Kidney (tissue), 14 donors: ENCODE results near the gene ARID1B. TPM values are rescaled to one million over a fixed set of nuclear protein-coding genes. Genes with fewer than 3 reads are reported as not detected.

Experiments used
- DNase-seq, 5 donors: peaks; one replicate each; pipeline ENCODE4 v3.0.0-alpha.2; 2013 to 2020
- FAIRE-seq: peaks from 2 replicates; lab custom pipeline; 2012; peaks lifted over from hg19 to GRCh38; lab: Jason Lieb, UNC
- H3K27ac ChIP-seq, 2 donors: one replicate each; pipeline ENCODE4 v1.7.0; 2013; ENCODE audit warnings: low read depth in 2 of 2, low read length in 2 of 2, inconsistent platforms in 1 of 2
- H3K27me3 ChIP-seq: one replicate; pipeline ENCODE4 v1.7.1; 2013; ENCODE audit warnings: low read length, inconsistent platforms; ENCODE audit not compliant: control insufficient read depth, insufficient read depth
- H3K36me3 ChIP-seq, 3 donors: one replicate each; pipeline versions ENCODE4 v1.7.0 to v1.7.1; 2013; ENCODE audit warnings: low read length in 3 of 3, control low read depth in 1 of 3, inconsistent platforms in 1 of 3; ENCODE audit not compliant: insufficient read depth in 3 of 3, control insufficient read depth in 2 of 3
- H3K4me1 ChIP-seq, 3 donors: one replicate each; pipeline versions ENCODE4 v1.7.0 to v1.7.1; 2013; ENCODE audit warnings: low read length in 3 of 3, inconsistent platforms in 1 of 3, low read depth in 1 of 3; ENCODE audit not compliant: control insufficient read depth in 2 of 3, insufficient read depth in 2 of 3
- H3K4me3 ChIP-seq, 3 donors: one replicate each; pipeline versions ENCODE4 v1.7.0 to v1.8.1; 2013; ENCODE audit warnings: low read length in 3 of 3, control low read depth in 1 of 3, inconsistent platforms in 1 of 3
- H3K9ac ChIP-seq, 3 donors: one replicate each; pipeline versions ENCODE4 v1.7.0 to v1.7.1; 2013; ENCODE audit warnings: low read length in 3 of 3, control low read depth in 1 of 3, inconsistent platforms in 1 of 3
- H3K9me3 ChIP-seq, 3 donors: one replicate each; pipeline versions ENCODE4 v1.7.0 to v1.7.1; 2013; ENCODE audit warnings: low read length in 3 of 3, control low read depth in 1 of 3, inconsistent platforms in 1 of 3; ENCODE audit not compliant: control insufficient read depth in 2 of 3, insufficient read depth in 1 of 3
- intact Hi-C: fragments of 100-400 bp; cut with DNase I; formaldehyde crosslinking; loops from one replicate; pipeline ENCODE4 v1.11.1; 2022
- polyA plus RNA-seq: library from polyadenylated mRNA; stranded (reverse); fragments of 350-450 nt; fragmentation: Illumina TruSeq; extraction: RNeasy Lipid Tissue Mini Kit (QIAGEN cat#74804); gene quantifications from one replicate; pipeline ENCODE4 v1.2.3, GENCODE V29; 2014; ENCODE audit warnings: low read depth, low replicate concordance; ENCODE audit not compliant: insufficient read depth
- total RNA-seq: library from RNA; stranded (reverse); fragmentation: NEBNext Ultra II Directional; extraction: Animal tissue kit (Norgen Biotek cat#: 25700); gene quantifications from one replicate; pipeline ENCODE4 v1.2.1, GENCODE V29; 2021
- TF ChIP-seq, protein P1 (sequence below): IDR thresholded peaks from 3 replicates; pipeline ENCODE4 v1.5.1; 2012; ENCODE audit warnings: mild to moderate bottlenecking, moderate library complexity, borderline replicate concordance; ENCODE audit not compliant: insufficient read depth; ENCODE audit errors: extremely low read depth
- donor health status: control.
- donor health status: control.
- donor health status: control.
- donor health status: control.
- donor health status: control.
- donor health status: DM: yes; HTN: yes; CAD: no.
- donor health status: Normal renal cell carcinoma (clear cell type).

The ARID1B gene
- total and polyA plus RNA-seq, 2 donors from 2014 or later, result 16.4 to 110 TPM

DNA sequence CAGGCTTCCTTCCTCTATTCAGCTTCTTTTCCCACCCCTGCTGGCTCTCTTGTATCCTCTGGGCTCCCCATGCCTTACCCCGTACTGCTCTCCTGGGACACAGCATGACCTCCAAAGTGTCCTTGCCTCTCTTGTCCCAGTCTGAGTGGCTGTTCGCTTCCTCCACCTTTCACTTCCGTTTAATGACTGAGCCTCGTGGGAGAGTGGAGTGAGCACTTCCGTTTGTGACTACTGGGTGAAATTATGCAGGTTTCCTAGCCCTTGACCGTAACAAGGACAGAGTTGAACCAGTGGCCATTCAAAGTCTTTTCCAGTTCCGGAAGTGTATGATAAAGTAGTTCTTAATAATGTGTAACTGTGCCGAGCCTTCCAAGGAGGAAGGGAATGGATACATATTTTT is 109.2 kb downstream of the ARID1B start:
- no peak for DNase-seq
- Histone ChIP-seq H3K9me3 (no peaks in the 10 kb centered on the region), H3K27ac (peak overlapping the region in 1 of 2 donors; percentile 12), H3K9ac (peak overlapping the region in 1 of 3 donors; percentile 5), H3K4me1 (peaks cover 2 to 16% (median 12%) of the 10 kb centered on the region in 3 donors), H3K4me3 (no peak overlapping the region), H3K27me3 (no peaks in the 10 kb centered on the region), H3K36me3 (no peaks in the 10 kb centered on the region)
- intact Hi-C loops, result no loop called here
- peak; percentile 15 for FAIRE-seq
- TF ChIP-seq, protein P1, sequence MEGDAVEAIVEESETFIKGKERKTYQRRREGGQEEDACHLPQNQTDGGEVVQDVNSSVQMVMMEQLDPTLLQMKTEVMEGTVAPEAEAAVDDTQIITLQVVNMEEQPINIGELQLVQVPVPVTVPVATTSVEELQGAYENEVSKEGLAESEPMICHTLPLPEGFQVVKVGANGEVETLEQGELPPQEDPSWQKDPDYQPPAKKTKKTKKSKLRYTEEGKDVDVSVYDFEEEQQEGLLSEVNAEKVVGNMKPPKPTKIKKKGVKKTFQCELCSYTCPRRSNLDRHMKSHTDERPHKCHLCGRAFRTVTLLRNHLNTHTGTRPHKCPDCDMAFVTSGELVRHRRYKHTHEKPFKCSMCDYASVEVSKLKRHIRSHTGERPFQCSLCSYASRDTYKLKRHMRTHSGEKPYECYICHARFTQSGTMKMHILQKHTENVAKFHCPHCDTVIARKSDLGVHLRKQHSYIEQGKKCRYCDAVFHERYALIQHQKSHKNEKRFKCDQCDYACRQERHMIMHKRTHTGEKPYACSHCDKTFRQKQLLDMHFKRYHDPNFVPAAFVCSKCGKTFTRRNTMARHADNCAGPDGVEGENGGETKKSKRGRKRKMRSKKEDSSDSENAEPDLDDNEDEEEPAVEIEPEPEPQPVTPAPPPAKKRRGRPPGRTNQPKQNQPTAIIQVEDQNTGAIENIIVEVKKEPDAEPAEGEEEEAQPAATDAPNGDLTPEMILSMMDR, result no peak

- intact Hi-C loops, result no loop called here
- Histone ChIP-seq H3K27ac (no peak overlapping the region), H3K36me3 (no peaks in the 10 kb centered on the region), H3K9ac (no peak overlapping the region), H3K9me3 (no peaks in the 10 kb centered on the region), H3K27me3 (no peaks in the 10 kb centered on the region), H3K4me1 (peaks cover 2 to 14% (median 13%) of the 10 kb centered on the region in 3 donors), H3K4me3 (no peak overlapping the region)
- TF ChIP-seq, protein P1, result no peak
- no peak for DNase-seq
- no peak for FAIRE-seq
These were observed 110.6 kb downstream of the ARID1B start for GRCh38 chr6:156887623-156888269.

DNA sequence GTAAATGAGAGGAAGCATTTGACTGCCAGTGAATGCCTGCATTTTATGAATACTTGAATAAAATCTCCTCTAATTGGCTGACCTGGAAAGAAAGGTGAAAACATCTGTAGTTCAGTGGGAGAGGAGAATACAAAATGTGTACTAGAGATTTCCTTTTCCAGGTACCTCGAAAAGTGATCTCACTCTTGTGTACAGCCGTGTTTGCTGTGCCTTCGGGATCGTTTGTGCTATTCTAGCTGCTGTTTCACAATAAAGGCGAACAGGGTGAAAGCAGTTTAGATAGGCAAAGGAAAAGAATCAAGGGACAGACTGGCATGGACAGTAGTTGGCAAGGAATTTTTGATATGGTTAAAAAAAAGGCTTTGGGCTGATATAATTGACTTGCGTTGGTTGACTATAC is 112.3 kb downstream of the ARID1B start:
- Histone ChIP-seq H3K9me3 (no peaks in the 10 kb centered on the region), H3K36me3 (no peaks in the 10 kb centered on the region), H3K27me3 (no peaks in the 10 kb centered on the region), H3K27ac (no peak overlapping the region), H3K9ac (no peak overlapping the region), H3K4me1 (peaks cover 2 to 13% (median 9%) of the 10 kb centered on the region in 3 donors), H3K4me3 (no peak overlapping the region)
- DNase-seq, result no peak
- no peak for FAIRE-seq
- intact Hi-C loops, result no loop called here
- TF ChIP-seq, protein P1, result no peak
